Stomach smooth muscle (tissue), 2 donors: Measurements from ENCODE around the gene ZNF273.
"Not testable (repeated sequence)": the region's sequence is repeated elsewhere in the genome, so short reads cannot be mapped to it uniquely, and the experiment has no call there.

Experiments used
- H3K27ac ChIP-seq: one replicate; pipeline ENCODE4 v1.7.0; 2013; ENCODE audit warnings: mild to moderate bottlenecking, low read length, inconsistent platforms
- H3K27me3 ChIP-seq, 2 donors: one replicate each; pipeline ENCODE4 v1.7.0; 2013; ENCODE audit warnings: low read length in 2 of 2; ENCODE audit not compliant: insufficient read depth in 2 of 2, control insufficient read depth in 1 of 2
- H3K36me3 ChIP-seq, 2 donors: one replicate each; pipeline ENCODE4 v1.7.0; 2013; ENCODE audit warnings: low read length in 2 of 2; ENCODE audit not compliant: control insufficient read depth in 2 of 2, insufficient read depth in 2 of 2
- H3K4me1 ChIP-seq: one replicate; pipeline ENCODE4 v1.7.0; 2013; ENCODE audit warnings: low read length; ENCODE audit not compliant: control insufficient read depth, insufficient read depth
- H3K4me3 ChIP-seq, 2 donors: one replicate each; pipeline ENCODE4 v1.7.0; 2013; ENCODE audit warnings: low read length in 2 of 2
- H3K9ac ChIP-seq, 2 donors: one replicate each; pipeline ENCODE4 v1.7.0; 2013; ENCODE audit warnings: low read length in 2 of 2, mild to moderate bottlenecking in 1 of 2
- H3K9me3 ChIP-seq, 2 donors: one replicate each; pipeline ENCODE4 v1.7.0; 2013; ENCODE audit warnings: low read length in 2 of 2; ENCODE audit not compliant: control insufficient read depth in 2 of 2
- donor health status: healthy.
- donor health status: Pancreatic carcinoma.

The ZNF273 gene

DNA sequence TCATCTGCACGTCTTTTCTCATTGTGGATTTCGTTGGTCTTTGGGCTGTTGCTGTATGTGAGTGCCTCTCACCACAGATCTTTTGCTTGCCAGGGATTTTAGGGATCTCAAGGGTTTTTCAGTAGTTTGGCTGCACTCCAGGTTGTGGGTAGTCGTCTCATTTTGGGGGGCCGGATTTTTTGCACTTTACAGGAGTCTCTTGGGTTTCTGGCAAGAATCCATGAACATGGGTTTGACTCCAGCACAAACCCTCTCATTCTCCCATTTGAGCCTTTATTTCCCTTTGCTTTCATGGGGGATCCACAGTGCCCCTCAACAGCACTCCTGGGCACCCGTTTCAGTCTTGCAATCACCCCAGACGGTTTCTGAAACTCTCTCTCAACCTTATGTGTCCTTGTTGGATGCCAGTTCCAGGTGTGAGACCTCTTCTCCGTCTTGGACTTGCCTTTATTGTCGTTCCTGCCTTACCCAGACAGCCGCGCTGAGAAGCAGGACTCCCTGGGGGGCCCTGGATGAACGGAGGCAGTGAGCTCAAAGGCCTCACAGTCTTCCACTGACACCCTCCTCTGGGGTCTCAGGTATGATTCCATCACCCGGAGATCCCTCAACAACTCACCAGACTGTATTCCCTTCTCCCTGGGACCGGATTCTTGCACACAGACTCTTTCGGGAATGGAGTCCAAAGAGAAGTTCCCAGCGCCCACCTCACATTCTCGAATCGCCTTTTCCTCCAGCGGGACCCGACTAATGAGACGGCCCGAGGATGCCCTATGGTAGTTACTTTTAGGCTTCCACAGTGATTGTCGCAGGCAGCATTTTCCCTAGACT, 18.8 kb upstream of the ZNF273 start:
- Histone ChIP-seq H3K27me3 (no peaks in the 10 kb centered on the region), H3K4me3 (no peak overlapping the region)

DNA sequence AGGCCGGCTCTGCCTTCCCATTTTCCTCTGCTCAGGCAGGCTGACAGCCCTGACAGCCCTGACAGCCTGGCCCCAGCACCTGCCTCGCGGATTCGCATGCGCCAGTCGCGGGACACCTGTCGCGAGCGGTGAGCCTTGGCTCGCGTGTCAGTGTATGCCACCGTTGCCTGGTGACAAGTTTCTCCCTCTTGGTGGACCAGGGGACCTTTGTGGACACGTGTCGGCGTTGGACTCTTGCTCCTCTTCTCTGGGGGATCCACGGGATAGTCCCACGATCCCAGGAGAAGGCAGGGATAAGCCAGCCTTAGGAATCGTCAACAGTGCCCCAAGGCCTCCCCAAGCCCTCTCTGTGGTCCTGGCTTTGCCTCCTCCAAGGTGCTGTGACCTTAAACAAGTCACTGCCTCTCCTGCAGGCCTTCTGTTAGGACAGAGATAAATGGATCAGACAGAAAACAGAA, 18.1 kb upstream of the ZNF273 start:
- H3K36me3 ChIP-seq = no peaks in the 10 kb centered on the region
- no peaks in the 10 kb centered on the region for H3K27me3 ChIP-seq
- H3K9me3 ChIP-seq = no peaks in the 10 kb centered on the region
- no peak overlapping the region for H3K4me3 ChIP-seq
- no peak overlapping the region for H3K9ac ChIP-seq
- peaks cover 41% of the 10 kb centered on the region for H3K4me1 ChIP-seq
- H3K27ac ChIP-seq = no peak overlapping the region

More for the DNA sequence above, 18.8 kb upstream of the ZNF273 start:
- Histone ChIP-seq H3K9ac (no peak overlapping the region), H3K9me3 (no peaks in the 10 kb centered on the region), H3K4me1 (peaks cover 34% of the 10 kb centered on the region), H3K27ac (no peak overlapping the region), H3K36me3 (no peaks in the 10 kb centered on the region)

DNA sequence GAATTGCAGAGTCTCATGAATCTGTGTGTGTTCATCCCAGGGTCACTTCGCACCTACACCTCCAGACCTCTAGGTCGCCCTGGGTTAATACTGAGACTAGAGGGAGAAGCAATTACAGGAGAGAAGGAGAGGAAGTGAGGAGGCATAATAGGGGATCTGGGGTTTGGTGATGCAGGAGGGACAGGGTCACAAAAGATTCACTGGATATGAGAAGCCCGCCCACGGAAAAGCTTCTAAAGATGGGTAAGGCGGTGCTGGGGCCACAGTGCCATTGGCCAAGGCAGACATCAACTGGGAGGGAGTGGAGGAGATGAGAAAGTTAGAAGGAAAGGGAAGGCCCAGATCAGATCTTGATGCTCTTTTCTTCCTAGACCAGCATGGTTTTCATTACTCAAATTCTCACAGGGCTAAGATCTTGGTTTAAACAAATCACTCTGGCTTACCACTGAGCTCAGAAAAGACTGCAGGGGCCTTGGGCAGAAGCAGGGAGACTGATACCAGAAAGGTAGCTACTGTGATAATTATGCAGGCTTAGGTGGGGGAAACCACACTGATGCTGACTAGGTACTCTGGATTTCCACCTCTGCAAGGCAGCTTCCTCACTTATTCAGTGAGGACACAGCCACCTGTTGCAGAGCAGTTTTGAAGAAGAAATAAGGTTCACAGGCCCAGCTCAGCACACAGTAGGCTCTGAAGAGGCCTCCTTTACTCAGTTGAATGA, 17.4 kb upstream of the ZNF273 start:
- H3K9me3 ChIP-seq = no peaks in the 10 kb centered on the region
- no peak overlapping the region for H3K4me3 ChIP-seq
- H3K4me1 ChIP-seq = peaks cover 45% of the 10 kb centered on the region
- no peak overlapping the region for H3K27ac ChIP-seq
- no peaks in the 10 kb centered on the region for H3K36me3 ChIP-seq
- H3K9ac ChIP-seq = no peak overlapping the region
- no peaks in the 10 kb centered on the region for H3K27me3 ChIP-seq

DNA sequence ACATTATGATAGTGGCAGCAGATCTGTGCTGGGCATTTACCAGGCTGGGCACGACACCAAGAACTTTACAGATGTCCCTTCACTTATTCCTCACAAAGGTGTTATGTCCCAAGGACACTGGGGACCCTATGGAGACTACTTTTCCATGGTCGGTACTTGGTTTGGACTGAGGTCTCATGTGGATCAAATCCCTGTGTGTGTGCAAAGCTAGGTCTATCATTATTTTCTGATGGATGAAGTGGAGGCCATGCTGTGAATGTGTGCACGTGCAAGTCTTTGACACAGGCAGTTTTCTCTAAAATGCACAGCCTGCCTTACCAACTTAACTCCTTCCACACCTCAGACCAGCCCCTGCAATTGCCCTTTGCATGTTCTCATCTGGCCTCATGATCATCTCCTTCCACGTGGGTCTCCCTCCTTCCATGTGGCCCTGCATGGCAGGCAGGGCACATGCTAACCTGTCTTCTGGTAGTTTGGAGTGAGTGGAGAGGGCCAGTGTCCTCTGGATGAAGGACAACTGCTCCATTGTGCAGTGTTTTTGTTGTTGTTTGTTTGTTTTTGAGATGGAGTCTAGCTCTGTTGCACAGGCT, 16.0 kb upstream of the ZNF273 start:
- H3K4me3 ChIP-seq = no peak overlapping the region
- H3K9ac ChIP-seq = no peak overlapping the region
- H3K9me3 ChIP-seq = no peaks in the 10 kb centered on the region
- H3K4me1 ChIP-seq = peaks cover 48% of the 10 kb centered on the region
- H3K36me3 ChIP-seq = no peaks in the 10 kb centered on the region
- H3K27me3 ChIP-seq = no peaks in the 10 kb centered on the region
- H3K27ac ChIP-seq = no peak overlapping the region

DNA sequence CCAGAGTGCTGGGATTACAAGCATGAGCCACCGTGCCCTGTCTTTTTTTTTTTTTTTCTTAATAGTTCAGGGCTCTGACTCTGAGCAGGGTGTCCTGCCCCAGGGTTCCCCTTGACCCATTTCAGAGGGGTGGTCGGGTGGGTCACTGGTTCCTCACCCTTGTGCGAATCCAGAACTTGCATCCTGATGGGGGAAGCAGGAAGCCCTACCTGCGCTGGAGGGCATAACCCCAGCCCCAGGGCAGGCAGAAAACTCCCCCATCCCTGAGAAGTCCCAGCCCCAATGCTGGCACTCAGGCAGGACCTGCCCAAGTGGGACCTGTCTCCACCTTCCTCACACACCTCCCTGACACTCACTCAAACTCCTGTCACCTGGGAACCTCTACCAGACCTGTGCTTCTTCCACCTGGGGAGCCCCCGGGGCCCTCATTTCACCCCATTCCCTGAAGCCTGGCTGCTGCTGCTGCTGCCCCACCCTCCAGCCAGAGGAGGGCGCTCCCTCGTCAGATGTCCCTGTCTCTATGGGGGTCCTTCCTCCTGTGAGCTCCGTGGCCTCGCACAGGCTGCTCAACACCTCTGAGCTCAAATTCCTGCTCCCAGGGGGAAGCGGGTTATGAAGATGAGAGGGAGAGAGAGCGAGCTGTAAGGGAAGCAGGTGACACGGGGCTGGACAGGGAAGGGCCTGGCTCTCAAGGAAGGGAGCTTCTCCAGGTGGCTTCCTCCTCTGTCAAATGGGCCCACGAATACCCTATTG, 15.1 kb upstream of the ZNF273 start:
- Histone ChIP-seq H3K9ac (peak overlapping the region; percentile 42 to 46), H3K27me3 (no peaks in the 10 kb centered on the region), H3K27ac (no peak overlapping the region), H3K36me3 (no peaks in the 10 kb centered on the region), H3K9me3 (no peaks in the 10 kb centered on the region), H3K4me1 (peaks cover 45% of the 10 kb centered on the region), H3K4me3 (peak overlapping the region; percentile 58 to 74)

DNA sequence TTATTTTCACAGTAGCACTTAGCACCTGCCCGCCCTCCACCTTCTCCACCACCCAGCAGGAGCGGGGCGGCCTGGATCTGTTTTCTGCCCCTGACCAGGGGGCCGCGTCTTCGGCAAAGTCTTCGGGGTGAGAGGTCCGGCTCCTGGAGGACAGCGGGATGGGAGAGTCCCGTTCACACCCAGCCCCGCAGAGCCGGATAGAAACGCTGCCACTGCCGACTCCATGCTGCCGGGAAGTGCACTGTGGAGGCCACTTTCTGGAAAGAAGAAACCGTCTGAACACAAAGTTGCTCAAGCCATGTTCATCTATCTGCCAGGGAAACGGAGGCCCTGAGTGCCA, 14.5 kb upstream of the ZNF273 start:
- no peak overlapping the region for H3K27ac ChIP-seq
- peaks cover 42% of the 10 kb centered on the region for H3K4me1 ChIP-seq
- peak overlapping the region; percentile 58 to 74 for H3K4me3 ChIP-seq
- H3K9me3 ChIP-seq = no peaks in the 10 kb centered on the region
- no peaks in the 10 kb centered on the region for H3K36me3 ChIP-seq
- H3K27me3 ChIP-seq = no peaks in the 10 kb centered on the region
- peak overlapping the region; percentile 46 to 51 for H3K9ac ChIP-seq

DNA sequence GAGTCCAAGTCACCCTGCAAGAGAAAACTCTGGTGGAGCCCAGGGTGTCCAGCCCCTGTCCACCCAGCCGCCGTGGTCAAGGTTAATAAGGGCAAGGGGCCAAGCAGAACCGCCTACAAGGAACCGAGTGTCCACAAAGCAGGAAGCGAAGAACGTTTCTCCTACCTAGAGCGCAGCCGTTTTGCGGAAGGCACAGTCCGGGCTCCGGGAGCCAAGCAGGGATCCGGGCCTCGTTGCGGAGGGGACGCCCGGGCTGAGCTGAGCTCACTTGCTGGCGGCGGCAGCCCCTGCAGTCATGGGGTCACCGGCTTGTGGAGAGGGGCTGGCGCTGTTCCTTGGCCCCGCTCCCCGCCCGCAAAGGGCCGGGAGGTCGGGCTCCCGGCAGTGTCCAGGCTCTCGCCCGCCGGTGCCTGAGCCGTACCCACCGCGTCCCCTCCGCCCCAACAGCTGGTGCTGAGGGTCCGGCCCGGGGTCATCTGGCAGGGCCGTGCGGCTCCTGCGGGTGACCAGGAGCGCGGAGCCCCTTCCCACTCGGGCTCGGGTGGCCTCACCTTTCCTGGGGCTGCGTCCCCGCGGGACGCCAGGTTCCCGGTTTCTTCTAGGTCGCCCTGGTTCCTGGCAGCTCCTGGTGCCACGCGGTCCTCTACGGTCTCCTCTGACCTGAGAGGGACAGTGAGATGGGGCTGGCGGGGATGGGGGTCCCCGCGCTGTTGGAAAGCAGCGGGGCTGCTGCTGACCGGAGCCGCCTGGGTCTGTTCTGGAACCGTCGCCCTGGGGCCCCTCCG, 14.0 kb upstream of the ZNF273 start:
- H3K27me3 ChIP-seq = no peaks in the 10 kb centered on the region
- H3K9me3 ChIP-seq = no peaks in the 10 kb centered on the region
- H3K27ac ChIP-seq = no peak overlapping the region
- peak overlapping the region; percentile 58 to 74 for H3K4me3 ChIP-seq
- H3K9ac ChIP-seq = peak overlapping the region; percentile 20 to 51
- no peaks in the 10 kb centered on the region for H3K36me3 ChIP-seq
- H3K4me1 ChIP-seq = peaks cover 42% of the 10 kb centered on the region

DNA sequence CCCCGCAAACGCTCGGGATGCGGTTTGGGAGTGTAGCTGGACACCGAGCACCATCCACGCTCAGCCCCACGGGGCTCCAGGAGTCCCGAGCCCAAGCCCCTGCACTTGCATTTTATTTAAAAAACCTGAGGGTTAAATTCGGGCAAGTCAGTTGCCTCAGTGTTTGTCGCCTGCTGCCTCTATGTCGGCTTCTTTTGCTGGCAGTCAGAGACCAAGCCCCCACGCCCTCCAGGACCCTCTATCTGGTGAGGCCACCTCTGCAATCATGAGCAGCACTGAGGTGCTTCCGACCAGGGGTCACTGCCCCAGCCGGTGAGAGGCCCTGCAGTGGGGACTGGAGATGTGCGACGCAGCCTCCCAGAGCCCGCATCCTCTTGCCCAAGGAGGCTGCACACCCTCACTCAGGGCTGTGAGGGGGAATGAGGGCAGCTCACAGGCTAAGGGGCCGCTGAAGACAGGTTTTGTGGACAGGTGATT, 13.3 kb upstream of the ZNF273 start:
- H3K9ac ChIP-seq = peak overlapping the region in 1 of 2 donors; percentile 20
- H3K4me1 ChIP-seq = peaks cover 42% of the 10 kb centered on the region
- no peaks in the 10 kb centered on the region for H3K36me3 ChIP-seq
- H3K27me3 ChIP-seq = no peaks in the 10 kb centered on the region
- no peak overlapping the region for H3K27ac ChIP-seq
- no peaks in the 10 kb centered on the region for H3K9me3 ChIP-seq
- H3K4me3 ChIP-seq = peak overlapping the region; percentile 58 to 74

DNA sequence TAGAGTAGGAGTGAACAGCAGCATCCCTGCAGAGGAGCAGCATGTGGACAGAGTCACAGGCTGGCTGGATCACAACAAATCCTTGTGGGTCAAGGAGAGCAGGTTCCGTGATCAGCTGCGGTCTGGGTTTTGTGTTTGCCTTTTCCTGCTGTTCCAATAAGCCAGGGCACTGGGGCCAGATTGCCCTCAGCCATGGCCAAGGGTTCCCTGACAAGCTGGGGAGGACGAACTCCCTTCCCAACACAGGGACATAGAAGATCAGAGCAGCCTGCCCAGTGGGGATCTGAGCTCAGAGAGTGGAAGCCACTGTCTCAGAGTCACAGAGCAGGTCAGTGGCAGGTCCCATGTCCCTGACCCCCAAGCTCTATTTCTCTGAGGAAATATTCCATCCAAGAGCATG, 12.8 kb upstream of the ZNF273 start:
- H3K9ac ChIP-seq, H3K4me3 ChIP-seq, H3K9me3 ChIP-seq, H3K27me3 ChIP-seq, H3K27ac ChIP-seq, H3K36me3 ChIP-seq: not testable (repeated sequence)
- peaks cover 42% of the 10 kb centered on the region for H3K4me1 ChIP-seq
